HepG2 (cell line): ENCODE results near the gene YEATS2. TPM values are rescaled to one million over a fixed set of nuclear protein-coding genes. Genes with fewer than 3 reads are reported as not detected.

Experiments used
- ATAC-seq: fragments of 200-7000 bp; cut with Tn5 transposase; 3 replicates; pipeline ENCODE4 v1.9.1; 2020; ENCODE audit warnings: mild to moderate bottlenecking, moderate library complexity
- BruUV-seq: library from RNA; stranded (reverse); fragments of 400-500 nt; replicated peaks from 2 replicates; lab custom pipeline; 2021; lab: Mats Ljungman, UMichigan
- CTCF ChIA-PET: fragments of 300-600 bp; formaldehyde crosslinking; extraction: SDS; loops from one replicate; lab custom pipeline; 2021; ENCODE audit warnings: low total read pairs, inconsistent platforms, low intra/inter-chr PET ratio; lab: Yijun Ruan, JAX
- POLR2A ChIA-PET: fragments of 350-600 bp; sonication (Branson Sonifier 250); formaldehyde crosslinking; loops from one replicate; lab custom pipeline; 2020; ENCODE audit warnings: antibody characterized with exemption, inconsistent platforms; lab: Yijun Ruan, JAX
- DNase-seq: peaks from one replicate; pipeline ENCODE4 v3.0.0-alpha.2; 2015; ENCODE audit warnings: low spot score
- FAIRE-seq: peaks from 3 replicates; lab custom pipeline; 2011; peaks lifted over from hg19 to GRCh38; lab: Jason Lieb, UNC
- H2AFZ ChIP-seq: one replicate; pipeline ENCODE4 v1.6.1; 2011; ENCODE audit warnings: low read length, inconsistent platforms
- H3K27ac ChIP-seq: fragments of 300-600 bp; 3 replicates; pipeline ENCODE4 v1.8.0; 2011; ENCODE audit warnings: mixed run types, mild to moderate bottlenecking, mixed read lengths, low read length, inconsistent platforms; ENCODE audit not compliant: insufficient read depth; ENCODE audit errors: extremely low read length
- H3K27me3 ChIP-seq, 2 experiments: fragments of 200-600 bp in 1 of 2; 2 replicates in 1 of 2; 3 replicates in 1 of 2; pipeline versions ENCODE4 v1.6.0 to v1.8.0; 2011; ENCODE audit warnings: low read length in 2 of 2, mild to moderate bottlenecking in 2 of 2, moderate library complexity in 2 of 2, inconsistent platforms in 1 of 2; ENCODE audit not compliant: insufficient read depth in 2 of 2, control insufficient read depth in 1 of 2
- H3K36me3 ChIP-seq, 2 experiments: fragments of 200-600 bp in 1 of 2; replicated peaks in 1 of 2; 2 replicates in 1 of 2; 3 replicates in 1 of 2; pipeline versions ENCODE4 v1.5.1 to v1.8.0; 2011; ENCODE audit warnings: low read length in 2 of 2, inconsistent platforms in 1 of 2; ENCODE audit not compliant: insufficient read depth in 2 of 2, control insufficient read depth in 1 of 2
- H3K4me1 ChIP-seq: 2 replicates; pipeline ENCODE4 v1.5.1; 2012; ENCODE audit warnings: low read length, inconsistent platforms; ENCODE audit not compliant: insufficient read depth
- H3K4me2 ChIP-seq: 2 replicates; pipeline ENCODE4 v1.6.0; 2011; ENCODE audit warnings: low read depth, low read length, inconsistent platforms
- H3K4me3 ChIP-seq, 3 experiments: fragments of 200-600 bp in 1 of 3; sonication (generic), shearing (Covaris generic) in 1 of 3; replicated peaks in 1 of 3; 2 replicates each; pipeline ENCODE4 v1.5.1; 2011 to 2016; ENCODE audit warnings: low read length in 3 of 3, inconsistent platforms in 2 of 3, low read depth in 2 of 3, mild to moderate bottlenecking in 2 of 3, control low read depth in 1 of 3, mixed read lengths in 1 of 3; ENCODE audit not compliant: insufficient read depth in 1 of 3
- H3K79me2 ChIP-seq: one replicate; pipeline ENCODE4 v1.6.1; 2011; ENCODE audit warnings: low read length, inconsistent platforms; ENCODE audit not compliant: insufficient read depth
- H3K9ac ChIP-seq: 2 replicates; pipeline ENCODE4 v1.6.0; 2011; ENCODE audit warnings: mild to moderate bottlenecking, low read depth, low read length, inconsistent platforms; ENCODE audit not compliant: insufficient read depth
- H3K9me3 ChIP-seq: 2 replicates; pipeline ENCODE4 v1.5.1; 2012; ENCODE audit warnings: mild to moderate bottlenecking, low read length
- H4K20me1 ChIP-seq: 2 replicates; pipeline ENCODE4 v1.6.0; 2011; ENCODE audit warnings: inconsistent platforms, mild to moderate bottlenecking, low read length, moderate library complexity; ENCODE audit not compliant: insufficient read depth
- ARNT2 ChIP-seq: sonication (generic); formaldehyde crosslinking; IDR thresholded peaks from 2 replicates; pipeline ENCODE4 v1.8.0; 2022; ENCODE audit warnings: mild to moderate bottlenecking, low read depth, missing genetic modification reagents, moderate library complexity
- ARNTL ChIP-seq: sonication (generic); formaldehyde crosslinking; IDR thresholded peaks from 2 replicates; pipeline ENCODE4 v1.4.0; 2020; ENCODE audit warnings: mild to moderate bottlenecking, missing genetic modification reagents
- ATF1 ChIP-seq: IDR thresholded peaks from 2 replicates; pipeline ENCODE4 v1.6.1; 2016; ENCODE audit warnings: mild to moderate bottlenecking, control low read depth
- KLF9 ChIP-seq: IDR thresholded peaks from 2 replicates; pipeline ENCODE4 v1.6.1; 2016; ENCODE audit warnings: low read depth
- MEIS2 ChIP-seq: sonication (generic); formaldehyde crosslinking; IDR thresholded peaks from 2 replicates; pipeline ENCODE4 v1.9.0; 2021; ENCODE audit warnings: mild to moderate bottlenecking, missing genetic modification reagents
- NFKB2 ChIP-seq: sonication (generic); formaldehyde crosslinking; IDR thresholded peaks from 2 replicates; pipeline ENCODE4 v1.4.0; 2020; ENCODE audit warnings: missing genetic modification reagents, borderline replicate concordance
- SALL2 ChIP-seq: sonication (generic); formaldehyde crosslinking; IDR thresholded peaks from 2 replicates; pipeline ENCODE4 v1.8.1; 2023; ENCODE audit warnings: mild to moderate bottlenecking, missing genetic modification reagents, inconsistent platforms
- TARDBP ChIP-seq: sonication (generic); formaldehyde crosslinking; IDR thresholded peaks from 2 replicates; pipeline ENCODE4 v1.8.0; 2022; ENCODE audit warnings: mild to moderate bottlenecking, missing genetic modification reagents
- TCF7 ChIP-seq: sonication (generic); IDR thresholded peaks from 2 replicates; pipeline ENCODE4 v1.6.1; 2016; ENCODE audit warnings: antibody characterized with exemption, low read depth
- ZBED4 ChIP-seq: sonication (generic); formaldehyde crosslinking; IDR thresholded peaks from 2 replicates; pipeline ENCODE4 v1.4.0; 2020; ENCODE audit warnings: missing genetic modification reagents, borderline replicate concordance
- ZNF18 ChIP-seq: sonication (generic); formaldehyde crosslinking; IDR thresholded peaks from 2 replicates; pipeline ENCODE4 v1.8.0; 2022; ENCODE audit warnings: mild to moderate bottlenecking, missing genetic modification reagents; ENCODE audit not compliant: insufficient replicate concordance
- ZNF329 ChIP-seq: sonication (generic); formaldehyde crosslinking; IDR thresholded peaks from 2 replicates; pipeline ENCODE4 v1.9.0; 2021; ENCODE audit warnings: low read depth, mild to moderate bottlenecking, missing genetic modification reagents
- ZNF367 ChIP-seq: sonication (generic); formaldehyde crosslinking; IDR thresholded peaks from 2 replicates; pipeline ENCODE4 v1.4.0; 2020; ENCODE audit warnings: missing genetic modification reagents, borderline replicate concordance
- WGBS: methylation state at CpG from one replicate; pipeline ENCODE4 v1.1.6; 2017; ENCODE audit warnings: low lambda C conversion rate; 5-methylcytosine and 5-hydroxymethylcytosine counted together
- in situ Hi-C: cut with HindIII; loops from 2 replicates; pipeline ENCODE4 v1.10.0; 2017; ENCODE audit warnings: low pct_unique_long_range_greater_than_20kb; ENCODE audit not compliant: extremely low pct_ligation_motif_present
- intact Hi-C: fragments of 100-400 bp; cut with micrococcal nuclease; formaldehyde crosslinking; loops from one replicate; pipeline ENCODE4 v1.10.0; 2022; ENCODE audit not compliant: unreplicated experiment
- polyA plus RNA-seq, 8 experiments: library from polyadenylated mRNA; depleted of rRNA in 3 of 8; stranded (reverse) in 7 of 8; unstranded in 1 of 8; fragments of >200 nt; fragmentation: Illumina TruSeq in 4 of 8; extraction: Trizol in 4 of 8; gene quantifications; 2 replicates each; pipeline versions ENCODE4 v1.2.1 to v1.2.3, GENCODE V29; 2011 to 2016; ENCODE audit warnings: low read depth in 4 of 8, missing spikeins in 1 of 8, mixed read lengths in 1 of 8; ENCODE audit not compliant: insufficient read depth in 1 of 8
- total RNA-seq, 5 experiments: library from RNA; depleted of rRNA; stranded (reverse); fragments of >200 nt; fragmentation: Illumina TruSeq; extraction: Trizol; gene quantifications; 2 replicates each; pipeline ENCODE4 v1.2.3, GENCODE V29; 2016; ENCODE audit warnings: low read depth in 1 of 5
- TF ChIP-seq, protein P1 (sequence below): sonication (generic); formaldehyde crosslinking; IDR thresholded peaks from 2 replicates; pipeline ENCODE4 v1.4.0; 2020; ENCODE audit warnings: missing genetic modification reagents

Gene YEATS2
- total and polyA plus RNA-seq, 2 of the 13 experiments (the other 11 are each of a cell fraction or from before 2014, with no cell fraction given): 18.6 to 33.7 TPM

DNA sequence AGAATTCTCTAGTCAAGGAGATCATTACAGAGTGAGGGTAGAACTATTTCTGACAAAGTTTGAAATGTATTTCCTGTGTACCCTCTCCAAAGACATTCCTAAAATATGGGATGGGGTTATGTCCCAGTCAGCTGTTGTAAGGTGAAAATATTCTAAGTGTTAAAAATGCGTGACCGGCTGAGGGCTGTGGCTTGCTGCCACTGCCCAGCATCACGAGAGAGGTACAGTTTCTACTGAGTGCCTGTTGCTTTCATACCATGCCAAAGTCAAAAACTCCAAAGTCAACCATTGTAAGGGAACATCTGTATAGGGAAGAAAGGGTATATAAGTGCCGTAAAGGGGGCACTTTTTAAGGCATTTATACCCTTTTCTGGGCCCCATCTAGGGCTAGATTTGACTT is 96.9 kb downstream of the YEATS2 start:
- H3K4me2 ChIP-seq: no peak overlapping the region
- no peaks in the 10 kb centered on the region for H3K9me3 ChIP-seq
- H4K20me1 ChIP-seq: no peaks in the 10 kb centered on the region
- TF ChIP-seq NFKB2 (CRISPR knock-in tag): no peak
- no peak for TF ChIP-seq TCF7
- no peak for TF ChIP-seq ARNTL
- no peak for TF ChIP-seq ARNT2 (CRISPR knock-in tag)
- TF ChIP-seq ZNF329 (CRISPR knock-in tag): no peak
- TF ChIP-seq KLF9: no peak
- DNase-seq (no peak), FAIRE-seq (no peak), ATAC-seq (no peak)
- in situ Hi-C loops (no loop called here), intact Hi-C loops (no loop called here)
- no peak overlapping the region for H3K9ac ChIP-seq
- H3K4me3 ChIP-seq: no peak overlapping the region
- WGBS: 95% methylated on average over 4 of the region's 4 CpGs
- no TSS peak for BruUV-seq
- ChIA-PET POLR2A (no interaction called here), CTCF (no interaction called here)
- no peaks in the 10 kb centered on the region for H3K4me1 ChIP-seq
- no peak overlapping the region for H2AFZ ChIP-seq
- H3K36me3 ChIP-seq: peaks cover 19 to 61% of the 10 kb centered on the region in 2 experiments
- no peak overlapping the region for H3K27ac ChIP-seq
- H3K27me3 ChIP-seq: no peaks in the 10 kb centered on the region
- no peaks in the 10 kb centered on the region for H3K79me2 ChIP-seq

- Histone ChIP-seq H4K20me1 (no peaks in the 10 kb centered on the region), H3K9ac (no peak overlapping the region), H3K79me2 (no peaks in the 10 kb centered on the region), H3K4me2 (no peak overlapping the region), H3K36me3 (peaks cover 18 to 60% of the 10 kb centered on the region in 2 experiments), H3K4me1 (no peaks in the 10 kb centered on the region), H2AFZ (no peak overlapping the region), H3K9me3 (no peaks in the 10 kb centered on the region), H3K27me3 (no peaks in the 10 kb centered on the region), H3K4me3 (no peak overlapping the region), H3K27ac (no peak overlapping the region)
- BruUV-seq: no TSS peak
- intact Hi-C loops: no loop called here
- ChIA-PET CTCF (no interaction called here), POLR2A (no interaction called here)
- FAIRE-seq (no peak), DNase-seq (no peak), ATAC-seq (no peak)
- WGBS: 78% methylated on average over 6 of the region's 6 CpGs
- in situ Hi-C loops: no loop called here
- no peak for TF ChIP-seq ZNF367 (CRISPR knock-in tag)
- no peak for TF ChIP-seq ZBED4 (CRISPR knock-in tag)
- no peak for TF ChIP-seq ATF1 (CRISPR knock-in tag)
- no peak for TF ChIP-seq SALL2 (CRISPR knock-in tag)
- TF ChIP-seq ZNF18: no peak
- TF ChIP-seq MEIS2: no peak
- TF ChIP-seq, protein P1, sequence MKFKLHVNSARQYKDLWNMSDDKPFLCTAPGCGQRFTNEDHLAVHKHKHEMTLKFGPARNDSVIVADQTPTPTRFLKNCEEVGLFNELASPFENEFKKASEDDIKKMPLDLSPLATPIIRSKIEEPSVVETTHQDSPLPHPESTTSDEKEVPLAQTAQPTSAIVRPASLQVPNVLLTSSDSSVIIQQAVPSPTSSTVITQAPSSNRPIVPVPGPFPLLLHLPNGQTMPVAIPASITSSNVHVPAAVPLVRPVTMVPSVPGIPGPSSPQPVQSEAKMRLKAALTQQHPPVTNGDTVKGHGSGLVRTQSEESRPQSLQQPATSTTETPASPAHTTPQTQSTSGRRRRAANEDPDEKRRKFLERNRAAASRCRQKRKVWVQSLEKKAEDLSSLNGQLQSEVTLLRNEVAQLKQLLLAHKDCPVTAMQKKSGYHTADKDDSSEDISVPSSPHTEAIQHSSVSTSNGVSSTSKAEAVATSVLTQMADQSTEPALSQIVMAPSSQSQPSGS (CRISPR knock-in tag): no peak
- no peak for TF ChIP-seq TARDBP (CRISPR knock-in tag)
Observed at GRCh38 chr3:183796372-183796771, 98.8 kb downstream of the YEATS2 start.
